ENCODE data around the gene GGT5.
"Not testable (repeated sequence)": the region's sequence is repeated elsewhere in the genome, so short reads cannot be mapped to it uniquely, and the experiment has no call there.

Gene GGT5

GRCh38 chr22:24184057-24184798, 60.7 kb downstream of the GGT5 start:
- DNase-seq (ENCODE audit: low read depth in 3 of 3, low spot score in 1 of 3): no peak

- DNase-seq (ENCODE audit: low read depth in 3 of 3, low spot score in 1 of 3): no peak
Observed at GRCh38 chr22:24183321-24184031, 61.4 kb downstream of the GGT5 start.

GRCh38 chr22:24182900-24183246, 62.0 kb downstream of the GGT5 start:
- DNase-seq (ENCODE audit: low read depth in 3 of 3, low spot score in 1 of 3): not testable (repeated sequence)

- DNase-seq (ENCODE audit: low read depth in 3 of 3, low spot score in 1 of 3): no peak
Observed at GRCh38 chr22:24181996-24182899, 62.6 kb downstream of the GGT5 start.

GRCh38 chr22:24181088-24181995, 63.5 kb downstream of the GGT5 start, which contains the start of gene SUSD2:
SUSD2 (plus strand) TSS chr22:24181487; CDS start chr22:24181520, 33 bp downstream.
- no peak for DNase-seq (ENCODE audit: low read depth in 3 of 3, low spot score in 1 of 3)

GRCh38 chr22:24180316-24181087, 64.4 kb downstream of the GGT5 start:
- DNase-seq (ENCODE audit: low read depth in 3 of 3, low spot score in 1 of 3): no peak

- DNase-seq (ENCODE audit: low read depth in 3 of 3, low spot score in 1 of 3): no peak
Observed at GRCh38 chr22:24179478-24180210, 65.2 kb downstream of the GGT5 start.

- DNase-seq (ENCODE audit: low read depth in 3 of 3, low spot score in 1 of 3): no peak
Observed at GRCh38 chr22:24178502-24179440, 66.1 kb downstream of the GGT5 start.

GRCh38 chr22:24178021-24178431, 66.9 kb downstream of the GGT5 start:
- DNase-seq (ENCODE audit: low read depth in 3 of 3, low spot score in 1 of 3): no peak

- no peak for DNase-seq (ENCODE audit: low read depth in 3 of 3, low spot score in 1 of 3)
Observed at GRCh38 chr22:24177456-24177855, 67.4 kb downstream of the GGT5 start.

GRCh38 chr22:24177045-24177444, 67.8 kb downstream of the GGT5 start:
- DNase-seq (ENCODE audit: low read depth in 3 of 3, low spot score in 1 of 3): no peak

- no peak for DNase-seq (ENCODE audit: low read depth in 3 of 3, low spot score in 1 of 3)
Observed at GRCh38 chr22:24176630-24177029, 68.3 kb downstream of the GGT5 start.

GRCh38 chr22:24176040-24176439, 68.8 kb downstream of the GGT5 start:
- no peak for DNase-seq (ENCODE audit: low read depth in 3 of 3, low spot score in 1 of 3)

- DNase-seq (ENCODE audit: low read depth in 3 of 3, low spot score in 1 of 3): peak in 2 of 3 donors; percentile 34 to 46
Observed at GRCh38 chr22:24175160-24175808, 69.6 kb downstream of the GGT5 start.

GRCh38 chr22:24171822-24172221, 73.1 kb downstream of the GGT5 start:
- no peak for DNase-seq (ENCODE audit: low read depth in 3 of 3, low spot score in 1 of 3)

- no peak for DNase-seq (ENCODE audit: low read depth in 3 of 3, low spot score in 1 of 3)
Observed at GRCh38 chr22:24170632-24171031, 74.2 kb downstream of the GGT5 start.

GRCh38 chr22:24170188-24170587, 74.7 kb downstream of the GGT5 start:
- DNase-seq (ENCODE audit: low read depth in 3 of 3, low spot score in 1 of 3): no peak
